Heart left ventricle (tissue), 16 donors: ENCODE results near the gene RAB3D. TPM values are rescaled to one million over a fixed set of nuclear protein-coding genes. Genes with fewer than 3 reads are reported as not detected.

Experiments
- ATAC-seq, 4 donors: fragments of 200-7000 bp; cut with Tn5 transposase; one replicate each; pipeline ENCODE4 v1.9.1; 2020 to 2022; ENCODE audit warnings: moderate library complexity in 4 of 4, mild to moderate bottlenecking in 3 of 4, moderate number of reproducible peaks in 1 of 4
- DNase-seq, 5 donors: peaks; one replicate each; pipeline ENCODE4 v3.0.0-alpha.2; 2020
- H3K27ac ChIP-seq, 12 donors: fragments of 200-600 bp; sonication (generic) in 4 of 12; one replicate each; pipeline versions ENCODE4 v1.5.0 to v1.8.0; 2016 to 2022; ENCODE audit warnings: mild to moderate bottlenecking in 2 of 12
- H3K27me3 ChIP-seq, 9 donors: fragments of 200-600 bp; sonication (generic) in 2 of 9; one replicate each; pipeline versions ENCODE4 v1.5.1 to v1.8.0; 2016 to 2022; ENCODE audit warnings: mild to moderate bottlenecking in 3 of 9
- H3K36me3 ChIP-seq, 9 donors: fragments of 200-600 bp; sonication (generic) in 2 of 9; one replicate each; pipeline versions ENCODE4 v1.5.0 to v1.8.0; 2018 to 2022; ENCODE audit warnings: mild to moderate bottlenecking in 2 of 9
- H3K4me1 ChIP-seq, 12 donors: fragments of 200-600 bp; sonication (generic) in 4 of 12; one replicate each; pipeline versions ENCODE4 v1.5.0 to v1.8.0; 2016 to 2022; ENCODE audit warnings: mild to moderate bottlenecking in 3 of 12
- H3K4me3 ChIP-seq, 12 donors: fragments of 200-600 bp; sonication (generic) in 4 of 12; one replicate each; pipeline versions ENCODE4 v1.5.0 to v1.8.0; 2017 to 2022; ENCODE audit warnings: mild to moderate bottlenecking in 9 of 12, moderate library complexity in 4 of 12
- H3K9me3 ChIP-seq, 12 donors: fragments of 200-600 bp; sonication (generic) in 4 of 12; one replicate each; pipeline versions ENCODE4 v1.5.0 to v1.8.0; 2016 to 2022; ENCODE audit warnings: mild to moderate bottlenecking in 1 of 12
- POLR2A ChIP-seq, 2 donors: fragments of 450-650 bp; IDR thresholded peaks; one replicate each; pipeline ENCODE4 v1.6.1; 2017; ENCODE audit warnings: antibody characterized with exemption in 2 of 2, mild to moderate bottlenecking in 2 of 2, moderate library complexity in 2 of 2
- WGBS, 4 donors: extraction: QIAGEN DNeasy Blood & Tissue Kit in 2 of 4; methylation state at CpG; one replicate each; pipeline versions ENCODE4 v1.1.5 to v1.1.7; 2013 to 2018; 5-methylcytosine and 5-hydroxymethylcytosine counted together
- intact Hi-C, 10 donors: fragments of 100-400 bp; cut with DNase I; formaldehyde crosslinking; loops; one replicate each; pipeline versions ENCODE4 v1.11.1 to v1.14.2; 2022
- polyA plus RNA-seq, 2 donors: library from polyadenylated mRNA; stranded (reverse); fragments of 200-250 nt; gene quantifications; one replicate each; pipeline ENCODE4 v1.2.3, GENCODE V29; 2013
- total RNA-seq, 9 donors: library from RNA; depleted of rRNA in 2 of 9; stranded (reverse); fragments of >200 nt in 2 of 9; fragmentation: NEBNext Ultra II Directional in 3 of 9; extraction: Animal tissue kit (Norgen Biotek cat#: 25700) in 3 of 9; gene quantifications; one replicate each; pipeline versions ENCODE4 v1.1.0 to v1.2.4, GENCODE V29; 2016 to 2023
- TF ChIP-seq, protein P1 (sequence below), 12 donors: fragments of 200-600 bp; sonication (generic) in 4 of 12; IDR thresholded peaks; one replicate each; pipeline versions ENCODE4 v1.5.0 to v1.8.0; 2018 to 2022; ENCODE audit warnings: antibody characterized with exemption in 12 of 12, mild to moderate bottlenecking in 5 of 12
- donor health status: ischemic (EF 13 %, LVEDD 7.1; RV severe dilation, severe dysfunction).
- donor health status: healthy with polysubstance abuse.
- donor health status: DM: no; HTN: yes; CAD: no.
- donor health status: DM: no; HTN: no; CAD: no.
- donor health status: ischemic (EF 25% LVEDD 6.9; RV normal size, moderate dysfunction).
- donor health status: ischemic (EF 25% LVEDD 5.7; RV mildly dilated, moderate dysfunction).
- donor health status: healthy.
- donor health status: DM: yes; HTN: yes; CAD: no.
- donor health status: ischemic (EF 35%, LVEDD 5.7; RV mildly dilated, moderate dysfunction).
- donor health status: nonischemic (EF 11% LVEDD 7.7; RV severe dilation, severe dysfunction).
- donor health status: DM: yes; HTN: yes; CAD: no.
- donor health status: PGD.
- donor health status: ischemic (EF 29% LVEDD 5.4; RV normal size, mild dysfunction).
- donor health status: nonischemic (EF 23%, LVEDD 6.1; RV moderate dilation, normal function).

RAB3D gene
- total and polyA plus RNA-seq, 11 donors = 2.5 to 15.1 (median 7.2) TPM

DNA sequence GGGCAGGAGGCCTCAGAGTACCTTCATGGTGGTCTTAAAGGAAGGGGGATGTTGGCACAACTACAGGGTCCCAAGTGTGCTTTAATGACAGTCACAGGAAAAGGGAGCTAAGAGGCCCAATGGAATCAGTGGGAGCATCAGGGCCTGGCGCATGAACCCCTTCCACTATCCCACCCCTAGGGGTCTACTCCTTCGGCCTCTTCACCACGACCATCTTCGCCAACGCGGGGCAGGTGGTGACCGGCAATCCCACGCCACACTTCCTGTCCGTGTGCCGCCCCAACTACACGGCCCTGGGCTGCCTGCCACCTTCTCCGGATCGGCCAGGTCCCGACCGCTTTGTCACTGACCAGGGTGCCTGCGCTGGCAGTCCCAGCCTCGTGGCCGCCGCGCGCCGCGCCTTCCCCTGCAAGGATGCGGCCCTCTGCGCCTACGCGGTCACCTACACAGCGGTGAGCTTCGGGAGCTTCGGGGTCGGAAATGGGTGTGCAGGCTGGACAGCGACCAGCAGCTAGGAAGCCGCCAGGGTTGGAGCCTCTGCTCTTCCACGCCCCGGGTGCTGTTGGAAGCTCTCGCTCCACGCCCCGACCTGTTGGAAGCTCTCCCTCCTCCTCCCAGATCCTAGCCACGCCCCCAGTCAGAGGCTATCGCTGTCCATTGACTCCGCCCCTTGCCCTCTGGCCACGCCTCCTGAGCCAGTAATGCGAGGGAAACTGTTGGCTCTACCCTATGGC is 21.7 kb upstream of the RAB3D start:
- peak overlapping the region in 1 of 12 donors; percentile 6 for H3K4me3 ChIP-seq
- peaks cover 0 to 63% (median 15%) of the 10 kb centered on the region in 9 donors for H3K36me3 ChIP-seq
- peak in 3 of 4 donors; percentile 16 to 31 (median 19) for ATAC-seq
- WGBS, 4 donors = 34 to 61% (median 51%) methylated on average over 27 to 43 of the region's 43 CpGs
- TF ChIP-seq, protein P1, sequence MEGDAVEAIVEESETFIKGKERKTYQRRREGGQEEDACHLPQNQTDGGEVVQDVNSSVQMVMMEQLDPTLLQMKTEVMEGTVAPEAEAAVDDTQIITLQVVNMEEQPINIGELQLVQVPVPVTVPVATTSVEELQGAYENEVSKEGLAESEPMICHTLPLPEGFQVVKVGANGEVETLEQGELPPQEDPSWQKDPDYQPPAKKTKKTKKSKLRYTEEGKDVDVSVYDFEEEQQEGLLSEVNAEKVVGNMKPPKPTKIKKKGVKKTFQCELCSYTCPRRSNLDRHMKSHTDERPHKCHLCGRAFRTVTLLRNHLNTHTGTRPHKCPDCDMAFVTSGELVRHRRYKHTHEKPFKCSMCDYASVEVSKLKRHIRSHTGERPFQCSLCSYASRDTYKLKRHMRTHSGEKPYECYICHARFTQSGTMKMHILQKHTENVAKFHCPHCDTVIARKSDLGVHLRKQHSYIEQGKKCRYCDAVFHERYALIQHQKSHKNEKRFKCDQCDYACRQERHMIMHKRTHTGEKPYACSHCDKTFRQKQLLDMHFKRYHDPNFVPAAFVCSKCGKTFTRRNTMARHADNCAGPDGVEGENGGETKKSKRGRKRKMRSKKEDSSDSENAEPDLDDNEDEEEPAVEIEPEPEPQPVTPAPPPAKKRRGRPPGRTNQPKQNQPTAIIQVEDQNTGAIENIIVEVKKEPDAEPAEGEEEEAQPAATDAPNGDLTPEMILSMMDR (IDR thresholded peaks at IDR 0.05) = no peak
- no peak for TF ChIP-seq POLR2A (IDR thresholded peaks at IDR 0.05)
- H3K9me3 ChIP-seq = no peaks in the 10 kb centered on the region
- intact Hi-C loops = no loop called here
- H3K27me3 ChIP-seq = no peaks in the 10 kb centered on the region
- peaks cover 0 to 8% (median 0%) of the 10 kb centered on the region in 12 donors for H3K4me1 ChIP-seq
- no peak overlapping the region for H3K27ac ChIP-seq
- DNase-seq = peak in 1 of 5 donors; percentile 75

DNA sequence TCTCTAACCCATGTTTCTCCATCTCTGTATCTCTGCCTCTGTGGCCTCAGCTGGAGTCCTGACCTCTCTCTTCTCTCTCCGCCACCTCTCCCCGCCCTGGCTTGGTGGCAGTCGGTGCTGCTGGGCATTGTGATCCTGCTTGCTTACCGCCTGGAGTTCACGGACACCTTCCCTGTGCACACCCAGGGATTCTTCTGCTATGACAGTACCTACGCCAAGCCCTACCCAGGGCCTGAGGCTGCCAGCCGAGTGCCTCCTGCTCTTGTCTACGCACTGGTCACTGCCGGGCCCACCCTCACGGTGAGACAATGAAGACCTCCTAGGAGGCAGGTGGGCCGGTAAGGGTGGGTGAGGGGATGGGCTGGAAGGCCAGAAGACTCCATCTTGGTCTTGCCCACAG is 20.0 kb upstream of the RAB3D start:
- no peaks in the 10 kb centered on the region for H3K27me3 ChIP-seq
- no peak overlapping the region for H3K27ac ChIP-seq
- intact Hi-C loops = no loop called here
- DNase-seq (no peak), ATAC-seq (no peak)
- 89 to 91% (median 90%) methylated on average over 9 to 11 of the region's 11 CpGs for WGBS, 4 donors
- H3K36me3 ChIP-seq = peaks cover 0 to 55% (median 10%) of the 10 kb centered on the region in 9 donors
- TF ChIP-seq, protein P1 (IDR thresholded peaks at IDR 0.05) = no peak
- TF ChIP-seq POLR2A (IDR thresholded peaks at IDR 0.05) = no peak
- peaks cover 0 to 22% (median 2%) of the 10 kb centered on the region in 12 donors for H3K4me1 ChIP-seq
- H3K9me3 ChIP-seq = no peaks in the 10 kb centered on the region
- no peak overlapping the region for H3K4me3 ChIP-seq

DNA sequence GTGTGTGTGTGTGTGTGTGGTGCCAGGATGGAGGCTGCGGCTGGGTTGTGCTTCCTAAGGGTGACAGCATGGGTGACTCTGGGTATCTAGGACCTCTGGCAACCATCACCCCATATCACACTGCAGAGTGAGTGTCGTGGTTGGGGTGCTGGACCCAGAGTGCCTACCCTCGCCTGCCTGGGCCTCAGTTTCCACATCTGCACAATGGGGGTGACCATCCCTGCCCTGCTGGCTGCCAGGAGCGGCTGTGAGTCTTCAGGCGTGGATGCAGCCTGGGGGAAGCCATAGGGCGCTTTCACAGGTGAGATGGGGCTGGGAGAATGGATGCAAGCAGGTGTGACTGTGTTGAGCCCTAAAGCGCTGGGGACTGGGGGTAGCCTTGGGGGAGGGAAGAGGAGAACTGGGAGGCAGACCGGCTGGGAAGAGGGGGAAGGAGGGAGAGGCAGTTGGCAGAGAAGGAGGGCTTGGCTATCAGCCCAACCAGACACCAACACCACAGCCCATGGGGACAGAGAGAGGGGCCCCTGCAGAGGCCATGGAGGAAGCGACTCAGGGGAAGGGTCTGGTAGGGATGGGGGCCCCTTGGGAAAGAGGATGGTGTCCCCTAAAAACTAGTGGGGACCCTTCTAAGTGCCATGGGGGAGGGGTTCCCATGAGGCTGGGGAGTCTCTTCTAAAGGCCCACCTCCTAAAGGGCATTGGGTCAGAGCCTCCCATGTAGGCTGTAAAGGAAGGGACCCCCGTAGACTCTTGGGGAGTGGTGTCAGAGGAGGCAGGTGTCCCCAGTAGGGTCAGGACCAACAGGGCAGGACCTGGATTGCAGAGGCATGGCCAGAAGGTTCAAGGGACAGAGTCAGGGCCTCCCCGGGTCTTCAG is 17.5 kb upstream of the RAB3D start:
- TF ChIP-seq POLR2A (IDR thresholded peaks at IDR 0.05) = no peak
- TF ChIP-seq, protein P1 (IDR thresholded peaks at IDR 0.05) = no peak
- Histone ChIP-seq H3K9me3 (no peaks in the 10 kb centered on the region), H3K27ac (no peak overlapping the region), H3K4me3 (no peak overlapping the region), H3K4me1 (peaks cover 0 to 22% (median 2%) of the 10 kb centered on the region in 12 donors), H3K27me3 (no peaks in the 10 kb centered on the region), H3K36me3 (peaks cover 0 to 30% (median 0%) of the 10 kb centered on the region in 9 donors)
- intact Hi-C loops = no loop called here
- ATAC-seq (no peak), DNase-seq (no peak)
- WGBS, 4 donors = 75 to 85% (median 82%) methylated on average over 11 of the region's 11 CpGs

DNA sequence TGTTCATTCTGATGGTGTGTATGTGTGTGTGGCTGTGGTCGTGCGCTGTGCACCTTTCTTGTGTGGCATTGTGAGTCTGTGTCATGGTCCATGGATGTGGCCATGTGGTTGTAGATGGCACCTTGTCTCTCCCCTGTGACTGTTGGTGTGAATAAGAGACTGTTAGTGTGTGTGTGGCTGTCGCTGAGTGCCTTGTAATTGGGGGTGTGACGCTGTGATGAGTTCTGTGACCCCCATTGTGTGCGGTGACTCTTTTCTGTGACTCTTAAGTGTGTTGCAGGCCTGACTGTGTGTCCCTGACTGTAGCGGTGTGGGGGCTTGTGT is 16.6 kb upstream of the RAB3D start:
- ATAC-seq (no peak), DNase-seq (no peak)
- TF ChIP-seq, protein P1 (IDR thresholded peaks at IDR 0.05) = no peak
- TF ChIP-seq POLR2A (IDR thresholded peaks at IDR 0.05) = no peak
- H3K27me3 ChIP-seq = no peaks in the 10 kb centered on the region
- intact Hi-C loops = no loop called here
- H3K9me3 ChIP-seq = no peaks in the 10 kb centered on the region
- H3K36me3 ChIP-seq = peaks cover 0 to 21% (median 0%) of the 10 kb centered on the region in 9 donors
- peak overlapping the region in 4 of 12 donors; percentile 48 to 85 (median 68) for H3K27ac ChIP-seq
- WGBS, 4 donors = 86 to 90% (median 88%) methylated on average over 3 to 6 of the region's 6 CpGs
- H3K4me1 ChIP-seq = peaks cover 0 to 17% (median under 1%) of the 10 kb centered on the region in 12 donors
- peak overlapping the region in 11 of 12 donors; percentile 55 to 87 (median 67) for H3K4me3 ChIP-seq
